ENCODE data around the gene CTNNBIP1. TPM values are rescaled to one million over a fixed set of nuclear protein-coding genes. Genes with fewer than 3 reads are reported as not detected.
"Not testable (repeated sequence)": the region's sequence is repeated elsewhere in the genome, so short reads cannot be mapped to it uniquely, and the experiment has no call there.

Gene CTNNBIP1
- total RNA-seq, 1 experiment from 2014 or later: 31.3 TPM

- H3K9ac ChIP-seq (ENCODE audit: low read length); ATAC-seq; H3K36me3 ChIP-seq (ENCODE audit: control insufficient read depth in 1 of 2, insufficient read depth in 2 of 2, low read length in 2 of 2); CTCF ChIA-PET; H3K9me3 ChIP-seq (ENCODE audit: control insufficient read depth in 1 of 2, insufficient read depth in 1 of 2, low read depth in 1 of 2, low read length in 2 of 2); intact Hi-C loops (cut with micrococcal nuclease); DNase-seq (ENCODE audit: low read depth, low spot score); H3K9me2 ChIP-seq (ENCODE audit: insufficient read depth); H3K4me2 ChIP-seq (ENCODE audit: low read length); H3K4me3 ChIP-seq (replicated peaks in 1 of 2; ENCODE audit: low read depth in 1 of 2, low read length in 2 of 2); H3K27me3 ChIP-seq (ENCODE audit: insufficient read depth, low read length); H2AFZ ChIP-seq (ENCODE audit: low read depth, low read length, poor library complexity, severe bottlenecking); BruUV-seq (replicated peaks); H3K27ac ChIP-seq (ENCODE audit: low read depth, low read length); RAD21 ChIA-PET (ENCODE audit: low non-redundant PET in 1 of 2, low total read pairs in 2 of 2, uncharacterized antibody in 2 of 2, unreplicated experiment in 2 of 2); H4K20me1 ChIP-seq (ENCODE audit: insufficient read depth); H3K4me1 ChIP-seq (ENCODE audit: control insufficient read depth in 1 of 2, insufficient read depth in 2 of 2, low read length in 2 of 2): not testable (repeated sequence)
- POLR2A ChIA-PET: interaction anchor here (0.6 kb wide), 1 partner anchor 640 kb away, joined by 4 read pairs; no protein-coding TSS in a partner anchor
- peaks cover 90% of the 10 kb centered on the region for H3K79me2 ChIP-seq (ENCODE audit: insufficient read depth, low read length)
Measured at GRCh38 chr1:9803003-9803918, 106.8 kb downstream of the CTNNBIP1 start.

GRCh38 chr1:9801909-9802308 is 108.2 kb downstream of the CTNNBIP1 start:
- DNase-seq (ENCODE audit: low read depth, low spot score) (no peak), ATAC-seq (no peak)
- Histone ChIP-seq H3K27me3 (ENCODE audit: insufficient read depth, low read length) (no peaks in the 10 kb centered on the region), H4K20me1 (ENCODE audit: insufficient read depth) (peaks cover 5% of the 10 kb centered on the region; the same call in 1 of the 2 replicates), H3K36me3 (ENCODE audit: control insufficient read depth in 1 of 2, insufficient read depth in 2 of 2, low read length in 2 of 2) (no peaks in the 10 kb centered on the region), H3K27ac (ENCODE audit: low read depth, low read length) (no peak overlapping the region), H3K9ac (ENCODE audit: low read length) (no peak overlapping the region), H3K79me2 (ENCODE audit: insufficient read depth, low read length) (peaks cover 89% of the 10 kb centered on the region), H3K4me2 (ENCODE audit: low read length) (no peak overlapping the region), H3K4me3 (replicated peaks in 1 of 2; ENCODE audit: low read depth in 1 of 2, low read length in 2 of 2) (no peak overlapping the region), H2AFZ (ENCODE audit: low read depth, low read length, poor library complexity, severe bottlenecking) (no peak overlapping the region), H3K9me3 (ENCODE audit: control insufficient read depth in 1 of 2, insufficient read depth in 1 of 2, low read depth in 1 of 2, low read length in 2 of 2) (no peaks in the 10 kb centered on the region), H3K4me1 (ENCODE audit: control insufficient read depth in 1 of 2, insufficient read depth in 2 of 2, low read length in 2 of 2) (peaks cover 4 to 12% of the 10 kb centered on the region in 2 experiments; a peak in 3 of 4 replicates), H3K9me2 (ENCODE audit: insufficient read depth) (no peaks in the 10 kb centered on the region)
- RAD21 ChIA-PET (ENCODE audit: low non-redundant PET in 1 of 2, low total read pairs in 2 of 2, uncharacterized antibody in 2 of 2, unreplicated experiment in 2 of 2): no interaction called here
- no TSS peak for BruUV-seq (replicated peaks)
- intact Hi-C loops (cut with micrococcal nuclease): no loop called here
- POLR2A ChIA-PET: no interaction called here
- CTCF ChIA-PET: no interaction called here
- no peak for TF ChIP-seq TCF7L2 (IDR thresholded peaks at IDR 0.05; ENCODE audit: borderline replicate concordance, extremely low read depth, insufficient read depth, insufficient read length)
- no peak for TF ChIP-seq SIN3A (IDR thresholded peaks at IDR 0.05; ENCODE audit: low read depth)
- no peak for TF ChIP-seq FOSL1 (IDR thresholded peaks at IDR 0.05; ENCODE audit: low read depth)
- TF ChIP-seq ATF3 (IDR thresholded peaks at IDR 0.05): no peak
- no peak for TF ChIP-seq CTCF (IDR thresholded peaks at IDR 0.05 in 2 of 3, conservative IDR thresholded peaks at IDR 0.05 in 1 of 3; ENCODE audit: borderline replicate concordance in 1 of 3, insufficient read depth in 1 of 3, low read depth in 2 of 3, low read length in 2 of 3)
- no peak for TF ChIP-seq ZBTB33 (IDR thresholded peaks at IDR 0.05; ENCODE audit: extremely low read depth, insufficient replicate concordance, low read length)
- TF ChIP-seq JUND (IDR thresholded peaks at IDR 0.05): no peak
- TF ChIP-seq REST (IDR thresholded peaks at IDR 0.05; ENCODE audit: low read depth): no peak
- no peak for TF ChIP-seq ZFX (IDR thresholded peaks at IDR 0.05)
- no peak for TF ChIP-seq EGR1 (IDR thresholded peaks at IDR 0.05; ENCODE audit: low read depth)

All from HCT116 (cell line).